ENCODE results near the gene FIGLA. TPM values are rescaled to one million over a fixed set of nuclear protein-coding genes. Genes with fewer than 3 reads are reported as not detected.

FIGLA gene
- total and polyA plus RNA-seq, 2 of the 8 experiments (the other 6 are each of a cell fraction or from before 2014, with no cell fraction given) = not detected

DNA sequence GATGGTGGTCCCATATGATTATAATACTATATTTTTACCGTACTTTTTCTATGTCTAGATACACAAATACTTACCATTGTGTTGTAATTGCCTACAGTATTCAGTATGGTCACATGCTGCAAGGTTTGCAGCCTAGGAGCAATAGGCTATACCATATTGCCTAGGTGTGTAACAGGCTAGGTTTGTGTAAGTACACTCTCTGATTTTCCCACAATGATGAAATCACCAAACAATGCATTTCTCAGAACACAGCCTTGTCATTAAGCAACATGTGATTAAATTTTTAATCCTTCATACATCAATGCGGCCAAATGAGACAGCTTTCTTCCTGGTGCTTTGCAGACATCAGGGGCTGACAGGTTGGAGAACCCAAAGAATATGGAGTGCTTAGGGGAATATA lies 59.7 kb downstream of the FIGLA start:
- peaks cover 23 to 82% of the 10 kb centered on the region in 2 experiments for H3K79me2 ChIP-seq (ENCODE audit: control insufficient read depth in 1 of 2, insufficient read depth in 2 of 2, low read length in 2 of 2)
- H3K18ac ChIP-seq (ENCODE audit: extremely low read depth, low read length) = no peak overlapping the region
- peaks cover 5 to 19% of the 10 kb centered on the region in 2 experiments for H4K20me1 ChIP-seq (replicated peaks in 1 of 2; ENCODE audit: control insufficient read depth in 1 of 2, insufficient read depth in 2 of 2, low read length in 2 of 2)
- H3K9me3 ChIP-seq (ENCODE audit: insufficient read depth in 2 of 2, low read depth in 1 of 2, low read length in 1 of 2) = no peaks in the 10 kb centered on the region
- H3K23me2 ChIP-seq (ENCODE audit: low read depth, low read length) = no peaks in the 10 kb centered on the region; the same call in 1 of the 2 replicates
- H4K91ac ChIP-seq (replicated peaks; ENCODE audit: insufficient read length, low read length) = no peak overlapping the region
- ChIA-PET POLR2A (ENCODE audit: partially characterized antibody) (no interaction called here), CTCF (ENCODE audit: partially characterized antibody) (interaction anchor here (1.0 kb wide), 1 partner anchor 8 kb away, joined by 4 read pairs; no protein-coding TSS in a partner anchor)
- no peak overlapping the region for H2AK5ac ChIP-seq (ENCODE audit: low read depth, low read length)
- H3K27ac ChIP-seq (ENCODE audit: low read depth, low read length) = no peak overlapping the region
- H4K5ac ChIP-seq (ENCODE audit: insufficient read length, low read depth, low read length) = no peak overlapping the region
- TF ChIP-seq CBX5 (IDR thresholded peaks at IDR 0.05; ENCODE audit: low read depth, low read length) (no peak), PHF8 (conservative IDR thresholded peaks at IDR 0.05; ENCODE audit: low read depth, low read length) (no peak), HDAC2 (IDR thresholded peaks at IDR 0.05; ENCODE audit: borderline replicate concordance in 1 of 2, low read depth in 2 of 2, low read length in 2 of 2) (no peak), SAP30 (IDR thresholded peaks at IDR 0.05; ENCODE audit: insufficient read depth, insufficient replicate concordance, low read length) (no peak), ATF3 (IDR thresholded peaks at IDR 0.05; ENCODE audit: insufficient read depth, low read depth, low read length) (no peak), CREB1 (IDR thresholded peaks at IDR 0.05) (no peak), KDM1A (IDR thresholded peaks at IDR 0.05; ENCODE audit: borderline replicate concordance, low read length) (no peak), BRCA1 (IDR thresholded peaks at IDR 0.05; ENCODE audit: low read depth, low read length) (no peak), POLR2A (IDR thresholded peaks at IDR 0.05; ENCODE audit: control extremely low read depth in 1 of 2, low read depth in 2 of 2, low read length in 2 of 2) (no peak), KDM5A (IDR thresholded peaks at IDR 0.05; ENCODE audit: low read length) (no peak), POU5F1 (IDR thresholded peaks at IDR 0.05; ENCODE audit: low read depth, low read length) (no peak), CHD2 (IDR thresholded peaks at IDR 0.05; ENCODE audit: low read length) (no peak)
- TF ChIP-seq, protein P1, sequence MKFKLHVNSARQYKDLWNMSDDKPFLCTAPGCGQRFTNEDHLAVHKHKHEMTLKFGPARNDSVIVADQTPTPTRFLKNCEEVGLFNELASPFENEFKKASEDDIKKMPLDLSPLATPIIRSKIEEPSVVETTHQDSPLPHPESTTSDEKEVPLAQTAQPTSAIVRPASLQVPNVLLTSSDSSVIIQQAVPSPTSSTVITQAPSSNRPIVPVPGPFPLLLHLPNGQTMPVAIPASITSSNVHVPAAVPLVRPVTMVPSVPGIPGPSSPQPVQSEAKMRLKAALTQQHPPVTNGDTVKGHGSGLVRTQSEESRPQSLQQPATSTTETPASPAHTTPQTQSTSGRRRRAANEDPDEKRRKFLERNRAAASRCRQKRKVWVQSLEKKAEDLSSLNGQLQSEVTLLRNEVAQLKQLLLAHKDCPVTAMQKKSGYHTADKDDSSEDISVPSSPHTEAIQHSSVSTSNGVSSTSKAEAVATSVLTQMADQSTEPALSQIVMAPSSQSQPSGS (IDR thresholded peaks at IDR 0.05; ENCODE audit: low read length) = no peak
- H3K14ac ChIP-seq (ENCODE audit: insufficient read length) = no peak overlapping the region
- peaks cover 39 to 65% (median 51%) of the 10 kb centered on the region in 4 experiments for H3K4me1 ChIP-seq (replicated peaks in 1 of 4; ENCODE audit: control insufficient read depth in 3 of 4, insufficient read depth in 4 of 4, low read length in 3 of 4)
- H3K36me3 ChIP-seq (ENCODE audit: control insufficient read depth in 2 of 4, insufficient read depth in 4 of 4, low read length in 3 of 4) = no peaks in the 10 kb centered on the region
- no peak overlapping the region for H3K9ac ChIP-seq (replicated peaks in 1 of 4; ENCODE audit: extremely low read depth in 1 of 4, low read depth in 3 of 4, low read length in 3 of 4)
- FAIRE-seq (no peak), DNase-seq (ENCODE audit: low read depth in 1 of 2, low spot score in 2 of 2) (no peak)
- no peak overlapping the region for H2BK20ac ChIP-seq (ENCODE audit: low read length)
- no peak overlapping the region for H2AFZ ChIP-seq (ENCODE audit: low read length)
- H3K56ac ChIP-seq (replicated peaks; ENCODE audit: insufficient read length, low read depth, low read length) = no peak overlapping the region
- no peak overlapping the region for H2BK5ac ChIP-seq (ENCODE audit: low read depth, low read length)
- no peak overlapping the region for H3K4ac ChIP-seq (replicated peaks; ENCODE audit: insufficient read length, low read depth, low read length)
- H3K4me2 ChIP-seq (ENCODE audit: insufficient read depth in 1 of 2, low read depth in 2 of 2, low read length in 2 of 2) = no peak overlapping the region
- no peak overlapping the region for H2BK120ac ChIP-seq (replicated peaks; ENCODE audit: low read depth, low read length)
- no peaks in the 10 kb centered on the region for H3K27me3 ChIP-seq (replicated peaks in 1 of 4; ENCODE audit: control insufficient read depth in 3 of 4, extremely low read depth in 1 of 4, insufficient read depth in 3 of 4, low read length in 3 of 4)
- WGBS, 2 experiments (ENCODE audit: extremely low coverage in 1 of 2, insufficient coverage in 1 of 2, insufficient read length in 1 of 2, insufficient replicate concordance in 2 of 2, low coverage in 1 of 2, low lambda C conversion rate in 2 of 2, missing lambda C conversion rate in 1 of 2) = 74% methylated on average over 2 of the region's 2 CpGs; no CpG with 5 or more reads in 1 of the 2 experiments
- H3K23ac ChIP-seq (ENCODE audit: insufficient read length) = no peak overlapping the region
- peaks cover 33% of the 10 kb centered on the region for H3K79me1 ChIP-seq (ENCODE audit: low read depth, low read length)
- no peak overlapping the region for H2BK12ac ChIP-seq (ENCODE audit: low read depth, low read length)
- no peak overlapping the region for H4K8ac ChIP-seq (ENCODE audit: extremely low read depth, insufficient read depth, low read length)
- H2BK15ac ChIP-seq (ENCODE audit: low read length) = no peak overlapping the region
- no peak overlapping the region for H3K4me3 ChIP-seq (ENCODE audit: extremely low read depth in 1 of 4, insufficient read depth in 2 of 4, low read depth in 3 of 4, low read length in 4 of 4)
